Measurements from ENCODE around the gene SYNM. TPM values are rescaled to one million over a fixed set of nuclear protein-coding genes. Genes with fewer than 3 reads are reported as not detected.

SYNM gene
- total RNA-seq, 1 experiment from 2014 or later, result 3.3 TPM

- Histone ChIP-seq H3K4me1 (ENCODE audit: control insufficient read depth in 1 of 2, insufficient read depth in 2 of 2, low read length in 2 of 2) (no peaks in the 10 kb centered on the region), H3K27ac (ENCODE audit: low read depth, low read length) (no peak overlapping the region), H3K4me3 (replicated peaks in 1 of 2; ENCODE audit: low read depth in 1 of 2, low read length in 2 of 2) (no peak overlapping the region), H3K9ac (ENCODE audit: low read length) (no peak overlapping the region), H3K9me3 (ENCODE audit: control insufficient read depth in 1 of 2, insufficient read depth in 1 of 2, low read depth in 1 of 2, low read length in 2 of 2) (no peaks in the 10 kb centered on the region), H3K36me3 (ENCODE audit: control insufficient read depth in 1 of 2, insufficient read depth in 2 of 2, low read length in 2 of 2) (no peaks in the 10 kb centered on the region), H3K4me2 (ENCODE audit: low read length) (no peak overlapping the region), H3K9me2 (ENCODE audit: insufficient read depth) (no peaks in the 10 kb centered on the region), H3K27me3 (ENCODE audit: insufficient read depth, low read length) (no peaks in the 10 kb centered on the region), H4K20me1 (ENCODE audit: insufficient read depth) (no peaks in the 10 kb centered on the region), H2AFZ (ENCODE audit: low read depth, low read length, poor library complexity, severe bottlenecking) (no peak overlapping the region), H3K79me2 (ENCODE audit: insufficient read depth, low read length) (no peaks in the 10 kb centered on the region)
- DNase-seq (ENCODE audit: low read depth, low spot score), result no peak
- TF ChIP-seq ATF3 (IDR thresholded peaks at IDR 0.05) (no peak), MAX (IDR thresholded peaks at IDR 0.05) (no peak), ZNF274 (IDR thresholded peaks at IDR 0.05; ENCODE audit: low read depth, low read length) (no peak), POLR2A (IDR thresholded peaks at IDR 0.05; ENCODE audit: borderline replicate concordance, extremely low read depth, insufficient read depth, insufficient read length) (no peak), CBX3 (IDR thresholded peaks at IDR 0.05; ENCODE audit: low read depth) (no peak), FOSL1 (IDR thresholded peaks at IDR 0.05; ENCODE audit: low read depth) (no peak), EZH2phosphoT487 (IDR thresholded peaks at IDR 0.05; ENCODE audit: borderline replicate concordance) (no peak), SP1 (IDR thresholded peaks at IDR 0.05; ENCODE audit: low read depth) (no peak), POLR2AphosphoS5 (IDR thresholded peaks at IDR 0.05; ENCODE audit: low read depth, low read length) (no peak), YY1 (IDR thresholded peaks at IDR 0.05; ENCODE audit: extremely low read depth, insufficient replicate concordance, low read depth, low read length) (no peak), CEBPB (IDR thresholded peaks at IDR 0.05; ENCODE audit: low read depth) (no peak), TCF7L2 (IDR thresholded peaks at IDR 0.05; ENCODE audit: borderline replicate concordance, extremely low read depth, insufficient read depth, insufficient read length) (no peak), RAD21 (IDR thresholded peaks at IDR 0.05; ENCODE audit: low read depth) (no peak), SRF (IDR thresholded peaks at IDR 0.05; ENCODE audit: low read depth) (no peak), EGR1 (IDR thresholded peaks at IDR 0.05; ENCODE audit: low read depth) (no peak), ZFX (IDR thresholded peaks at IDR 0.05) (no peak), ELF1 (IDR thresholded peaks at IDR 0.05; ENCODE audit: borderline replicate concordance, low read depth) (no peak)
- TF ChIP-seq, protein P1, sequence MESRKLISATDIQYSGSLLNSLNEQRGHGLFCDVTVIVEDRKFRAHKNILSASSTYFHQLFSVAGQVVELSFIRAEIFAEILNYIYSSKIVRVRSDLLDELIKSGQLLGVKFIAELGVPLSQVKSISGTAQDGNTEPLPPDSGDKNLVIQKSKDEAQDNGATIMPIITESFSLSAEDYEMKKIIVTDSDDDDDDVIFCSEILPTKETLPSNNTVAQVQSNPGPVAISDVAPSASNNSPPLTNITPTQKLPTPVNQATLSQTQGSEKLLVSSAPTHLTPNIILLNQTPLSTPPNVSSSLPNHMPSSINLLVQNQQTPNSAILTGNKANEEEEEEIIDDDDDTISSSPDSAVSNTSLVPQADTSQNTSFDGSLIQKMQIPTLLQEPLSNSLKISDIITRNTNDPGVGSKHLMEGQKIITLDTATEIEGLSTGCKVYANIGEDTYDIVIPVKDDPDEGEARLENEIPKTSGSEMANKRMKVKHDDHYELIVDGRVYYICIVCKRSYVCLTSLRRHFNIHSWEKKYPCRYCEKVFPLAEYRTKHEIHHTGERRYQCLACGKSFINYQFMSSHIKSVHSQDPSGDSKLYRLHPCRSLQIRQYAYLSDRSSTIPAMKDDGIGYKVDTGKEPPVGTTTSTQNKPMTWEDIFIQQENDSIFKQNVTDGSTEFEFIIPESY (IDR thresholded peaks at IDR 0.05; ENCODE audit: extremely low read depth, insufficient replicate concordance, low read length), result no peak
- TF ChIP-seq, protein P2, sequence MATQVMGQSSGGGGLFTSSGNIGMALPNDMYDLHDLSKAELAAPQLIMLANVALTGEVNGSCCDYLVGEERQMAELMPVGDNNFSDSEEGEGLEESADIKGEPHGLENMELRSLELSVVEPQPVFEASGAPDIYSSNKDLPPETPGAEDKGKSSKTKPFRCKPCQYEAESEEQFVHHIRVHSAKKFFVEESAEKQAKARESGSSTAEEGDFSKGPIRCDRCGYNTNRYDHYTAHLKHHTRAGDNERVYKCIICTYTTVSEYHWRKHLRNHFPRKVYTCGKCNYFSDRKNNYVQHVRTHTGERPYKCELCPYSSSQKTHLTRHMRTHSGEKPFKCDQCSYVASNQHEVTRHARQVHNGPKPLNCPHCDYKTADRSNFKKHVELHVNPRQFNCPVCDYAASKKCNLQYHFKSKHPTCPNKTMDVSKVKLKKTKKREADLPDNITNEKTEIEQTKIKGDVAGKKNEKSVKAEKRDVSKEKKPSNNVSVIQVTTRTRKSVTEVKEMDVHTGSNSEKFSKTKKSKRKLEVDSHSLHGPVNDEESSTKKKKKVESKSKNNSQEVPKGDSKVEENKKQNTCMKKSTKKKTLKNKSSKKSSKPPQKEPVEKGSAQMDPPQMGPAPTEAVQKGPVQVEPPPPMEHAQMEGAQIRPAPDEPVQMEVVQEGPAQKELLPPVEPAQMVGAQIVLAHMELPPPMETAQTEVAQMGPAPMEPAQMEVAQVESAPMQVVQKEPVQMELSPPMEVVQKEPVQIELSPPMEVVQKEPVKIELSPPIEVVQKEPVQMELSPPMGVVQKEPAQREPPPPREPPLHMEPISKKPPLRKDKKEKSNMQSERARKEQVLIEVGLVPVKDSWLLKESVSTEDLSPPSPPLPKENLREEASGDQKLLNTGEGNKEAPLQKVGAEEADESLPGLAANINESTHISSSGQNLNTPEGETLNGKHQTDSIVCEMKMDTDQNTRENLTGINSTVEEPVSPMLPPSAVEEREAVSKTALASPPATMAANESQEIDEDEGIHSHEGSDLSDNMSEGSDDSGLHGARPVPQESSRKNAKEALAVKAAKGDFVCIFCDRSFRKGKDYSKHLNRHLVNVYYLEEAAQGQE (IDR thresholded peaks at IDR 0.05; ENCODE audit: low read depth), result no peak
- TF ChIP-seq, protein P3, sequence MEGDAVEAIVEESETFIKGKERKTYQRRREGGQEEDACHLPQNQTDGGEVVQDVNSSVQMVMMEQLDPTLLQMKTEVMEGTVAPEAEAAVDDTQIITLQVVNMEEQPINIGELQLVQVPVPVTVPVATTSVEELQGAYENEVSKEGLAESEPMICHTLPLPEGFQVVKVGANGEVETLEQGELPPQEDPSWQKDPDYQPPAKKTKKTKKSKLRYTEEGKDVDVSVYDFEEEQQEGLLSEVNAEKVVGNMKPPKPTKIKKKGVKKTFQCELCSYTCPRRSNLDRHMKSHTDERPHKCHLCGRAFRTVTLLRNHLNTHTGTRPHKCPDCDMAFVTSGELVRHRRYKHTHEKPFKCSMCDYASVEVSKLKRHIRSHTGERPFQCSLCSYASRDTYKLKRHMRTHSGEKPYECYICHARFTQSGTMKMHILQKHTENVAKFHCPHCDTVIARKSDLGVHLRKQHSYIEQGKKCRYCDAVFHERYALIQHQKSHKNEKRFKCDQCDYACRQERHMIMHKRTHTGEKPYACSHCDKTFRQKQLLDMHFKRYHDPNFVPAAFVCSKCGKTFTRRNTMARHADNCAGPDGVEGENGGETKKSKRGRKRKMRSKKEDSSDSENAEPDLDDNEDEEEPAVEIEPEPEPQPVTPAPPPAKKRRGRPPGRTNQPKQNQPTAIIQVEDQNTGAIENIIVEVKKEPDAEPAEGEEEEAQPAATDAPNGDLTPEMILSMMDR (IDR thresholded peaks at IDR 0.05 in 2 of 3, conservative IDR thresholded peaks at IDR 0.05 in 1 of 3; ENCODE audit: borderline replicate concordance in 1 of 3, insufficient read depth in 1 of 3, low read depth in 2 of 3, low read length in 2 of 3), result no peak
- POLR2A ChIA-PET, result interaction anchor here (0.7 kb wide), 1 partner anchor 17 kb away, joined by 3 read pairs; no protein-coding TSS in a partner anchor
- ATAC-seq, result no peak
- RAD21 ChIA-PET (ENCODE audit: low non-redundant PET in 1 of 2, low total read pairs in 2 of 2, uncharacterized antibody in 2 of 2, unreplicated experiment in 2 of 2), result no interaction called here
- BruUV-seq (replicated peaks), result no TSS peak
- intact Hi-C loops (cut with micrococcal nuclease), result no loop called here
- CTCF ChIA-PET, result interaction anchor here (2.2 kb wide), 1 partner anchor 9 kb away, joined by 12 read pairs; no protein-coding TSS in a partner anchor
These were observed 18.6 kb upstream of the SYNM start for GRCh38 chr15:99086327-99086667.

Measured in HCT116 (cell line).